LHCN-M2 (cell line): Measurements from ENCODE around the gene CST9L. TPM values are rescaled to one million over a fixed set of nuclear protein-coding genes. Genes with fewer than 3 reads are reported as not detected.
A peak's percentile ranks its signal among the peaks of the same experiment; 100 is the strongest.

Source experiments
- DNase-seq: peaks from one replicate; pipeline ENCODE4 v3.0.0-alpha.2; 2012; ENCODE audit warnings: low read depth
- polyA plus RNA-seq: library from polyadenylated mRNA; unstranded; fragments of >200 nt; gene quantifications from one replicate; pipeline ENCODE4 v1.2.1, GENCODE V29; 2012; ENCODE audit warnings: missing spikeins
- total RNA-seq: library from RNA; depleted of rRNA; stranded (reverse); fragments of >200 nt; gene quantifications from 2 replicates; pipeline ENCODE4 v1.2.3, GENCODE V29; 2014; rRNA removed

CST9L gene
- total RNA-seq, result not detected in 2 replicates
- not detected for polyA plus RNA-seq

- no peak for DNase-seq
Observed at GRCh38 chr20:23568320-23568970, at the start of gene CST9L. Gene CST9L (minus strand): TSS chr20:23568484. CDS start chr20:23568450, 34 bp downstream.

GRCh38 chr20:23614163-23614562 is 45.9 kb upstream of the CST9L start:
- DNase-seq, result no peak

- DNase-seq, result no peak
Observed at GRCh38 chr20:23613676-23614075, 45.4 kb upstream of the CST9L start.

- no peak for DNase-seq
Observed at GRCh38 chr20:23612396-23612795, 44.1 kb upstream of the CST9L start.

DNA sequence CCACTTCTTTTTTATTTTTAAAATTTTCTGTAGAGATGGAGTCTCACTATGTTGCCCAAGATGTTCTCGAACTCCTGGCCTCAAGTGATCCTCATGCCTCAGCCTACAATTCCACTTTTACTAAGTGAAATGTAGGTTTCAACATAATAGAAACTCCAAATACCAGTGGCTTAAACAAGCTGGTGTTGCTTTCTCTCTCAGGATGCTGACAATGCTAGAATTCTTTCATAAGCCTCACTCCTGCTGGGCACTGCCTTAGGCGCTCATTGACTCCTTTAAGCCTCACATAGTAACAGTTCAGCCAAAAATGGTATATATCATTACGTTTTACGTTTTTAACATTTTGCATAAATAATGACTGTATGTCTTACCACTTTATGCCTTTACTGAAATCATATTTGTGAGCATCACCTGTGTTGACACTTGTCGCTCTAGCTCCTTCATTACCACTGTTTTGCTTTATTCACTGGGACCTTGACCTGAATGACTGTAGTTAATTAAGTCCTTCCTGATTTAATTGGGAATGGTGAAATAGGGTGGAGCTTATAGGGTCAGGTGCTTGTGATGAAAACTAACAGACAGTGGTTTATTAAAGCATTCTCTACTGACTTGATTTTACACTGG is 41.3 kb upstream of the CST9L start:
- no peak for DNase-seq

DNA sequence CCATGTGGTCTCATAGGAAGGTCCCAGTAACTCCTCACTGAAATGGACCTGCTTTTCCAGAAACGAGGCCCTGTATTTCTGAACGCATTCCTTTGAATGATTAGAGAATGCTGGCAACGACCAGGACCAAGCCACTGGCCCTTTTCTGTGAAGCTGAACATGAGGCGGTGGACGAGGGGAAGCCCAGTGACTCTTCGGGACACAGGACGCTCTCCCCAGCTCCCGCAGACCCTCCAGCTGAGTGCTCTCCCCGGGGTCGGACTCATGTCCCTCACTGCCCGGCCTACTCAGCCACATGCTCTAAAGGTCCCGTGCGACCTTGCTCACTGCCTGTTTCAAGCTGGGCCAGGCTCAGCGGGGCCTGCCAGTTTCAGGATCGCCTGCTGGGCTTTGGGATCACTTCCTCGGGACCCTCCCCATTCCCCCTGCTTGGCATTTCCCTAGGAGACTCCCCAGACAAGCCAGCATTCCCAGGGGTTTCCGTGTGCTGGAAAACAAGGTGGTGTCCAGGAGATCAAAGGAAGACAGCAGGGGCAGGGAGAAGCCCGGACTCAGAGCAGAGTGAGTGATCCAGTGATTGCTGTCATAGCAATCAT is 40.1 kb upstream of the CST9L start:
- DNase-seq, result no peak

GRCh38 chr20:23607497-23608245 is 39.4 kb upstream of the CST9L start:
- DNase-seq, result no peak

- peak; percentile 67 for DNase-seq
Observed at GRCh38 chr20:23606652-23607049, 38.4 kb upstream of the CST9L start.

DNA sequence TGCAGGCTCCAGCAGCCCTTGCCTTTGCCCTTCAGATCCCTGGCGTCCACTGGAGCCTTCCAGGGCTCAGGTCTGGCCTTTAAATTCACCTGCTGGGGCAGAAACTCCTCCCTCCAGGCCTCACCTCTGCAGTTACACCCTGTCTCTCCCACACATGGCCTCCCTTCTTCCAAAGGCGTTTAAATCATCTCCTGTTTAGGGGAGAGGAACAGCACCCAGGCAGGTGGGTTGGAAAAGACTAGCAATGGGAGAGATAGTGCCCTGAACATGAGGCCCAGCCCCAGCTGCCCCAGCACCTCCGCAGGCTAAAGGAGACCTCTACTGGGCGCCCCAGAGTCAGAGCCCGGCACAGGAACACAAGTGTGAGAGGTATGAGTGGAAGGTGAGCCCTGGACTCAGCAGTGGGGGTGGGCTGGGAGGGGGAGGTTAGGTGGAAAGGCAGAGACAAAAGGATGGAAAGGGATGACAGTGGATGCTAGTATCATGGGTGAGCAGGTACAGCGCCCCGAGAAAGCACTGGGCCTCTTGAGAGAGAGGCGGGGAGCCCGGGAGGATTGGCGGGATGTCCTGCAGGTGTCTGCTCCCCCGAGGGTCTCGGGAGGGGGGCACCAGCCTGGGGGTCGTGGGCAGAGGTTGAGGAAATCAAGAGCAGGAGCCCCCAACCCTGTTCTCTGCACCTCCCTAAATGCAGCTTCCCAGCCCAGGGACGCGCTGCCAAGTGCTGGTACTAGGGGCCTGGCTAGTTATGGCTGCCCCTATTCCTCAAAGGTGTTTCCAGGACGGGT is 37.8 kb upstream of the CST9L start, which contains the start of gene CST9:
Gene CST9 (minus strand): TSS at position 51 of the 785 bp plus-strand sequence. CDS start 53 bp downstream, outside the sequence.
- no peak for DNase-seq

DNA sequence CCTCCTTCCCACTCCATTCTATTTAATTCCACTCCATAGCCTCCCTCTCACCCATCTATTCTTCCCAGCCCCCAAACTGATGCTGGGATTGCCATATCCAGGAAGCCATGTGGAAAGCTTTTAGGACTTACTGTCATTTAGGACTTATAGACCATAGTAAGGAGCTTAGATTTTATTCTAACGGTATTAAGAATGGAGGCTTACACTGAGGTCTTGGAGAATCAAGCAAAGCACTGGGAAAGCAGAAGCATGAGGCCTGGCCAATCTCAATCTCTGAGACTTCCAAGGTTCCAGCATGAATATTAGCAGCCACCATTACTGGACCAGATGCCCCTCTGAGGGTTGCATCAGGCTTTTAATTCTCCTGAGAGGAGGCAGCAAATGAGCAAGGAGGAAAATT is 36.0 kb upstream of the CST9L start:
- DNase-seq, result no peak

- no peak for DNase-seq
Observed at GRCh38 chr20:23603321-23603720, 35.0 kb upstream of the CST9L start.

GRCh38 chr20:23602699-23603098 is 34.4 kb upstream of the CST9L start:
- no peak for DNase-seq

DNA sequence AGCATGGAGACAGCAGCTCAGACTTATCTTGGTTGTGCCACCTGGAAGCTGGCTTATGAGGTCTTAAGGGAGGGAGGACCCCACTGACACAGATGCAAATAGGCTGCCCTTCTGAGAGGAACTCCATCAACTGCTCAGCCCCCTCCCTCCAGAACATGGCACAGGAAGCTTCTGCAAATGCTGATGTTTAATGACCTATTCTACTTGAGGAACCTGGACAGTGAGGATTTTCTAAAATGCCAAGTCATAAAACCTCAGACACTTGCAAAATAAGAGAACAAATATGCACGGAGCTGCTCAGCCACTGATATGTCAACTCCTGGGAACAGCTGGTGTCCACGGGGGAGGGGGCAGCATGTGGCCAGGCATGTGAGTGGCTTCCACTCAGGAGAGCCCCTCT is 34.0 kb upstream of the CST9L start:
- no peak for DNase-seq

DNA sequence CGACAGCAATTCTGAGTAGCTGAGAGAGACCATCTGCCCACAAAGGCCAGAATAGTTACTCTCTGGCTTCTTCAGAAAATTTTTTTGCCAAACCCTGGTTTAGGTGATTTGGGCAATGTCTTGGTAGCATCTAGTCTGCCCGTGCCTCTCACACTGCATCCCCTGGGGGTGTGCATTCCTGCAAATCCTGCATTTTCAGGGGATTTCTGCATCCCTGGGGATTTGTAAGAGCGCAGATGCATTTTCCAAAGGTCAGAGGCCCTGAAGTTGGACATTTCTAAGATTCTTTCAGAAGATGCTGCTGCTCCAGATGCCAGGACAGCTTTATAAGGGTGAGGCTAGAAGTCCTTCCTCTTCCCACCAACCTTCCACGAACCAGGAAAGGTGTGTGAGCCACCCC is 33.4 kb upstream of the CST9L start:
- DNase-seq, result no peak

GRCh38 chr20:23598481-23598880 is 30.2 kb upstream of the CST9L start:
- no peak for DNase-seq

GRCh38 chr20:23596579-23597250 is 28.4 kb upstream of the CST9L start:
- DNase-seq, result peak; percentile 20

GRCh38 chr20:23595941-23596340 is 27.7 kb upstream of the CST9L start:
- DNase-seq, result no peak

- DNase-seq, result no peak
Observed at GRCh38 chr20:23588434-23589403, 20.4 kb upstream of the CST9L start.

- DNase-seq, result no peak
Observed at GRCh38 chr20:23587631-23588030, 19.3 kb upstream of the CST9L start.
